GM18507 (cell line): ENCODE measurements around the gene IDH3G.

ENCODE experiments used
- DNase-seq: peaks from one replicate; pipeline ENCODE4 v3.0.0; 2011; ENCODE audit warnings: low read depth; ENCODE audit not compliant: insufficient read length; ENCODE audit errors: extremely low spot score
- FAIRE-seq: peaks from 2 replicates; lab custom pipeline; 2011; peaks lifted over from hg19 to GRCh38; lab: Jason Lieb, UNC

Gene IDH3G

GRCh38 chrX:153776120-153776599, 18.0 kb downstream of the IDH3G start:
- FAIRE-seq: no peak
- no peak for DNase-seq

GRCh38 chrX:153775293-153776119, 18.7 kb downstream of the IDH3G start:
- no peak for FAIRE-seq
- DNase-seq: no peak

GRCh38 chrX:153774576-153775292, 19.4 kb downstream of the IDH3G start:
- FAIRE-seq (no peak), DNase-seq (no peak)

GRCh38 chrX:153773741-153774575, 20.2 kb downstream of the IDH3G start:
- FAIRE-seq: no peak
- DNase-seq: no peak

GRCh38 chrX:153773218-153773611, 21.0 kb downstream of the IDH3G start:
- FAIRE-seq: no peak

GRCh38 chrX:153772316-153773217, 21.6 kb downstream of the IDH3G start:
- FAIRE-seq (no peak), DNase-seq (no peak)

More at GRCh38 chrX:153773218-153773611, 21.0 kb downstream of the IDH3G start:
- DNase-seq: no peak

- DNase-seq (no peak), FAIRE-seq (no peak)
Observed at GRCh38 chrX:153771415-153772315, 22.5 kb downstream of the IDH3G start.

- FAIRE-seq: no peak
- no peak for DNase-seq
Observed at GRCh38 chrX:153770601-153771414, 23.4 kb downstream of the IDH3G start.

GRCh38 chrX:153769865-153770600, 24.1 kb downstream of the IDH3G start:
- no peak for FAIRE-seq

GRCh38 chrX:153769158-153769864, 24.9 kb downstream of the IDH3G start:
- no peak for FAIRE-seq
- DNase-seq: no peak

More at GRCh38 chrX:153769865-153770600, 24.1 kb downstream of the IDH3G start:
- DNase-seq: no peak

GRCh38 chrX:153768311-153769157, 25.6 kb downstream of the IDH3G start:
- no peak for FAIRE-seq

GRCh38 chrX:153767674-153768055, 26.5 kb downstream of the IDH3G start:
- FAIRE-seq (no peak), DNase-seq (no peak)

More at GRCh38 chrX:153768311-153769157, 25.6 kb downstream of the IDH3G start:
- DNase-seq: no peak

GRCh38 chrX:153766871-153767673, 27.1 kb downstream of the IDH3G start:
- DNase-seq: no peak
- no peak for FAIRE-seq

- no peak for DNase-seq
- no peak for FAIRE-seq
Observed at GRCh38 chrX:153766098-153766817, 27.9 kb downstream of the IDH3G start.
